AG09319 (cell line): ENCODE data around the gene EXOC6.
"Not testable (repeated sequence)": the region's sequence is repeated elsewhere in the genome, so short reads cannot be mapped to it uniquely, and the experiment has no call there.

Experiments used
- DNase-seq: peaks from one replicate; pipeline ENCODE4 v3.0.0-alpha.2; 2010; ENCODE audit warnings: low read depth; ENCODE audit errors: extremely low read depth
- TF ChIP-seq, protein P1 (sequence below): IDR thresholded peaks from 2 replicates; pipeline ENCODE4 v1.5.1; 2011; ENCODE audit warnings: low read depth, mild to moderate bottlenecking, inconsistent platforms, low read length, moderate library complexity

Gene EXOC6

GRCh38 chr10:92894081-92894655, 45.8 kb downstream of the EXOC6 start:
- TF ChIP-seq, protein P1, sequence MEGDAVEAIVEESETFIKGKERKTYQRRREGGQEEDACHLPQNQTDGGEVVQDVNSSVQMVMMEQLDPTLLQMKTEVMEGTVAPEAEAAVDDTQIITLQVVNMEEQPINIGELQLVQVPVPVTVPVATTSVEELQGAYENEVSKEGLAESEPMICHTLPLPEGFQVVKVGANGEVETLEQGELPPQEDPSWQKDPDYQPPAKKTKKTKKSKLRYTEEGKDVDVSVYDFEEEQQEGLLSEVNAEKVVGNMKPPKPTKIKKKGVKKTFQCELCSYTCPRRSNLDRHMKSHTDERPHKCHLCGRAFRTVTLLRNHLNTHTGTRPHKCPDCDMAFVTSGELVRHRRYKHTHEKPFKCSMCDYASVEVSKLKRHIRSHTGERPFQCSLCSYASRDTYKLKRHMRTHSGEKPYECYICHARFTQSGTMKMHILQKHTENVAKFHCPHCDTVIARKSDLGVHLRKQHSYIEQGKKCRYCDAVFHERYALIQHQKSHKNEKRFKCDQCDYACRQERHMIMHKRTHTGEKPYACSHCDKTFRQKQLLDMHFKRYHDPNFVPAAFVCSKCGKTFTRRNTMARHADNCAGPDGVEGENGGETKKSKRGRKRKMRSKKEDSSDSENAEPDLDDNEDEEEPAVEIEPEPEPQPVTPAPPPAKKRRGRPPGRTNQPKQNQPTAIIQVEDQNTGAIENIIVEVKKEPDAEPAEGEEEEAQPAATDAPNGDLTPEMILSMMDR = no peak
- DNase-seq = no peak

DNA sequence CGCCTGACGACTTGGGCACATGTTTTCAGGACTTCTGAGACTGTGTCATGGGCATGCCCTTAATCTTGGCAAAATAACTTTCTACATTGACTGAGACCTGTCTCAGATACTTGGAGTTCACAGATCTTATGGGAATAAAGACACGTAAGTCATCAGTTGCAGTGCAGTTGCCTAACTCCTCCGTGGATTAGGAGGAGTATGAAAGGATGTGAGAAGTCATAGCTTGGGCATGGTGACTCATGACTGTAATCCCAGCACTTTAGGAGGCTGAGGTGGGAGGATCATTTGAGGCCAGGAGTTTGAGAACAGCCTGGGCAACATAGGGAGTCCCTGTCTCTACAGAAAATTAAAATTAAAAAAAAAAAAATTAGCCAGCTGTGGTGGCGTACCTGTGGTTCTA, 49.6 kb downstream of the EXOC6 start:
- TF ChIP-seq, protein P1 = no peak
- DNase-seq = no peak

DNA sequence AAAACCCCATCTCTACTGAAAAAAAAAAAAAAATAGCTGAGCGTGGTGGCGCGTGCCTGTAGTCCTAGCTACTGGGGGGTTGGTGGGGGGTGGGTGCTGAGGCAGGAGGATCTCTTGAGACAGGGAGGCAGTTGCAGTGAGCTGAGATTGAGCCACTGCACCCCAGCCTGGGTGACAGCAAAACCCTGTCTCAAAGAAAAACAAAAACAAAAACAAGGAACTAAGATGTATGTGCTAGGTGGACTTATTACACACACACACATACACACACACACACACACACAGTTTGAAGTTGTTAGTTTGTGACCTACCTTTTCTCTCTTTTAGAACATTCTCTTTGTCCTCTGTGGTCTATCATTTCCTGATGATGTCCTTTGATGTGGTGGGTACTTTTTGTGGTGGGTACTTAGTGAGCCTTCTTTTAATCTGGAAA, 53.5 kb downstream of the EXOC6 start:
- no peak for DNase-seq
- TF ChIP-seq, protein P1 = no peak

- TF ChIP-seq, protein P1 = no peak
- no peak for DNase-seq
Measured at GRCh38 chr10:92903633-92904032, 55.3 kb downstream of the EXOC6 start.

GRCh38 chr10:92907280-92907679, 59.0 kb downstream of the EXOC6 start:
- TF ChIP-seq, protein P1 = no peak
- DNase-seq = no peak

- not testable (repeated sequence) for DNase-seq
Measured at GRCh38 chr10:92912631-92913030, 64.3 kb downstream of the EXOC6 start.

DNA sequence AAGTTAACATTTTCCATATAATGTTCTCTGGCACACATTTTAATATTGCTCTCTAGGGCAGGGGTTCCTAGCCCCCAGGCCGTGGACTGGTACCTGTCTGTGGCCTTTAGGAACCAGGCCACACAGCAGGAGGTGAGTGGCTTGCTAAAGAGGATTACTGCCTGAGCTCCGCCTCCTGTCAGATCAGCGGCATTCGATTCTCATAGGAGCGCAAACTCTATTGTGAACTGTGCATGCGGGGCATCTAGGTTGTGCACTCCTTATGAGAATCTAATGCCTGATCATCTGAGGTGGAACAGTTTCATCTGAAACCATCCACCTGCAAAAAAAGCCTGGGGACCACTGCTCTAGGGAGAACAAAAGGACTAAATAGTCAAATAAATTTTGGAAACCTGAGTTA, 65.7 kb downstream of the EXOC6 start:
- TF ChIP-seq, protein P1 = no peak
- DNase-seq = no peak

GRCh38 chr10:92914478-92915325, 66.4 kb downstream of the EXOC6 start:
- peak; percentile 16 for DNase-seq
- TF ChIP-seq, protein P1 = peak; percentile 82
